HG03439 (cell line): Measurements from ENCODE around the gene CCDC82.
"Not testable (repeated sequence)": the region's sequence is repeated elsewhere in the genome, so short reads cannot be mapped to it uniquely, and the experiment has no call there.

ENCODE experiments used
- ATAC-seq: cut with Tn5 transposase; IDR thresholded peaks from one replicate; pipeline ENCODE4 v1.9.1; 2021; ENCODE audit warnings: mild to moderate bottlenecking, moderate library complexity; ENCODE audit not compliant: unreplicated experiment

Gene CCDC82

GRCh38 chr11:96389720-96390487 lies at the start of gene CCDC82, which contains the start of gene JRKL:
Gene CCDC82 (minus strand): TSS chr11:96389912. CDS start chr11:96384747, 5,165 bp downstream.
Gene JRKL (plus strand): TSS chr11:96390013. CDS start chr11:96390650, 637 bp downstream.
- peak; percentile 96 for ATAC-seq

GRCh38 chr11:96432654-96433053 lies 42.9 kb upstream of the CCDC82 start:
- ATAC-seq, result not testable (repeated sequence)

GRCh38 chr11:96430668-96431067 lies 41.0 kb upstream of the CCDC82 start:
- no peak for ATAC-seq

DNA sequence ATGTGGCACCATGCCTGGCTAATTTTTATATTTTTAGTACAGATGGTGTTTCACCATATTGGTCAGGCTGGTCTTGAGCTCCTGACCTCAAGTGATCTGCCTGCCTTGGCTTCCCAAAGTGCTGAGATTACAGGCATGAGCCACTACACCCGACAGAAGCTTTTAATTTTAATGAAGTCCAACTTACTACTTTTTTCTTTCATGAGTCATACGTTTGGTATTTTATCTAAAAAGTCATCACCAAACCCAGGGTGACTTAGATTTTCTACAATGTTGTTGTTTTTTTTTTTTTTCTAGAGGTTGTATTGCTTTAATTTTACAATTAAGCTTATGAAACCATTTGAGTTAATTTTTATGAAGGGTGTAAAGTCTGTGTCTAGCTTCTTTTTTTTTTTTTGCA lies 35.0 kb upstream of the CCDC82 start:
- no peak for ATAC-seq

GRCh38 chr11:96413408-96413807 lies 23.7 kb upstream of the CCDC82 start:
- ATAC-seq, result no peak

GRCh38 chr11:96412761-96413381 lies 23.2 kb upstream of the CCDC82 start:
- no peak for ATAC-seq

DNA sequence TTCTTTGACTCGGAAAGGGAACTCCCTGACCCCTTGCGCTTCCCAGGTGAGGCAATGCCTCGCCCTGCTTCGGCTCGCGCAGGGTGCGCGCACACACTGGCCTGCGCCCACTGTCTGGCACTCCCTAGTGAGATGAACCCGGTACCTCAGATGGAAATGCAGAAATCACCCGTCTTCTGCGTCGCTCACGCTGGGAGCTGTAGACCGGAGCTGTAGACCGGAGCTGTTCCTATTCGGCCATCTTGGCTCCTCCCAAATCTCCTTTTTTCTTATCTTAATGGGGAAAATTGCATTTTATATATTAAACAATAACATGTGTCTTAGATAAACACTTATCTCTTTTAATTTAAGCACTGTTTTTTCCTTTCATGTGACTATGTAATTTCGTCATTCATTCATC lies 21.7 kb upstream of the CCDC82 start:
- not testable (repeated sequence) for ATAC-seq

- no peak for ATAC-seq
Observed at GRCh38 chr11:96400697-96401096, 11.0 kb upstream of the CCDC82 start.

- ATAC-seq, result no peak
Observed at GRCh38 chr11:96397863-96398262, 8.2 kb upstream of the CCDC82 start.

DNA sequence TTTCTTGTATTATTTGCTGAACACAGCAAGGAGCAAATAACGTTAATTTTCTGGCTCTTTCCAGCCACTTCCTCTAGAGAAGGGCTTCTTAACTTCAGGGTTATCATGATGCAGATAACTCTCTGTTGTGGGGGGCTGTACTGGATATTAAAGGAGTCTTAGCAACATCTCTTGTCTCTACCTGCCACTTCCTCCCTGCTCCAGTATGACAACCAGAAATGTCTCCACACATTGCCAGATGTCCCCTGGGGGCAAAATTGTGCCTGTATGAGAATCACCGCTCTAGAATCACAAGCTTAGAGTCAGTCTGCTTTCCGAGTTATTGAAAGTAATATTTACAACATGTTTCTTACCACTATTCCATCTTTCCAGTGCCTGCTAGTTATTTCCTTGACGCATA lies 6.9 kb upstream of the CCDC82 start:
- ATAC-seq, result no peak

- no peak for ATAC-seq
Observed at GRCh38 chr11:96394773-96395172, 5.1 kb upstream of the CCDC82 start.

GRCh38 chr11:96393753-96394348 lies 4.1 kb upstream of the CCDC82 start:
- no peak for ATAC-seq

DNA sequence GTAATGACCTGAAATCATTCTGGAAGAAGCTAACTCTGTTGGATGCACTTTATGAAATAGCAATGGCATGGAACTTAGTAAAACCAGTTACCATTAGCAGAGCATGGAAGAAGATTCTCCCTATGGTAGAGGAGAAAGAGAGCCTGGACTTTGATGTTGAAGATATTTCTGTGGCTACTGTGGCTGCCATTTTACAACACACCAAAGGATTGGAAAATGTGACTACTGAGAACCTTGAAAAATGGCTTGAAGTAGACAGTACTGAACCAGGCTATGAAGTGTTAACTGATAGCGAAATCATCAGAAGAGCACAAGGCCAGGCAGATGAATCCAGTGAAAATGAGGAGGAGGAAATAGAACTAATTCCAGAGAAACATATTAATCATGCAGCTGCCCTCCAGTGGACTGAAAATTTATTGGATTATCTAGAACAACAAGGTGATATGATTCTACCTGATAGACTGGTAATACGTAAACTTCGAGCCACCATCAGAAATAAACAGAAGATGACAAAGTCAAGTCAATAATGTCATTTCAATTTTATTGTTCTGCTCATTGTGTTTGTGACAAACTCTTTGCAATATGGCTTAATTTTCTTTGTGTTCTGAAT lies 2.1 kb upstream of the CCDC82 start:
- no peak for ATAC-seq

DNA sequence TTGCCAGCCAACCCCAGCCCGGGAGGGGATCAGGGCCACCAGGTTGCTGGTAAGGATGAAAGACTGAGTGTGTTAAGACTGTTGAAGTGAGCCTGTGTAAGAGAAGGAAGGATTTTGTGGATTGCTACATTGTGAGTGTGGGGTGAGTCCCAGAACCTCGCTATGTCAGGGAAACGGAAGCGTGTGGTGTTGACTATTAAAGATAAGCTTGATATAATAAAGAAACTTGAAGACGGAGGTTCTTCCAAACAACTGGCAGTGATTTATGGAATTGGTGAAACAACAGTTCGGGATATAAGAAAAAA lies 728 bp upstream of the CCDC82 start:
- ATAC-seq, result no peak

- ATAC-seq, result peak; percentile 61
Observed at GRCh38 chr11:96388891-96389719, 607 bp downstream of the CCDC82 start.

- ATAC-seq, result no peak
Observed at GRCh38 chr11:96385187-96385586, 4.5 kb downstream of the CCDC82 start.

GRCh38 chr11:96384156-96384555 lies 5.6 kb downstream of the CCDC82 start:
- ATAC-seq, result no peak

DNA sequence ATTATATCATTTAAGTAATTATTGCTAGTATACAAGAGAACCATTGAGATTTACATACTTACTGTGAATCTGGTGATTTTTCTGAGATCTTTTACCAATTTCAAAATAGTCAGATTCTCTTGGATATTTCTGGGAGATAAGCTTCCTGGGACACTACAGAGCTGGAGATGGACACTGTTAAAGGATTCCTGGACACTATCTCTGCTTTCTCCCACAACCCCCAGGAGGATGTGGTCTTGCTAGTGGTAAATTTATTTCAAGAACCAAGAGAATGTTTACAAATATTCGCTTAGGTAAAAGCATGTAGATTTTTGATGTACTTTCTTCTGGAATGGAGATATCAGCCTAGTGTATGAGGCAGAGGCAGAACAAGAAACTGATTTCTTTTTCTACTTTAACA lies 12.9 kb downstream of the CCDC82 start:
- no peak for ATAC-seq

DNA sequence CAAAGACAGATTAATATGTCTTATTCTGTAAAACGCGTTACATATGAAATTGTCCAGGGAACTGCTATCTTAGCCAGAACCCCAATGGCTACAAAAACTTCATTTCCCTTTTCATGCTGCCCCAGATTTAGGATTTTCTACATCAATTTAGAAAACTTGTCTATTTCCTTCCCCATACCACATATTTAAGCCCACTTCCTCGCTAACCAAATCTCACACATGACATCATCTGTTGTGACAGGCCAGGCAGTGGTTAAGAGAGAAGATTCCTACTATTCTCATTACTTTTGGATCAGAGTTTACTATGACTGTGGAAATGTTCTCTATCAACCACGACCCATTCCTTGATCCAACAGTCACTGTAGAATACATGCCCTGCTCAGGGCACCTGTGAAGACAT lies 15.9 kb downstream of the CCDC82 start:
- ATAC-seq, result no peak

DNA sequence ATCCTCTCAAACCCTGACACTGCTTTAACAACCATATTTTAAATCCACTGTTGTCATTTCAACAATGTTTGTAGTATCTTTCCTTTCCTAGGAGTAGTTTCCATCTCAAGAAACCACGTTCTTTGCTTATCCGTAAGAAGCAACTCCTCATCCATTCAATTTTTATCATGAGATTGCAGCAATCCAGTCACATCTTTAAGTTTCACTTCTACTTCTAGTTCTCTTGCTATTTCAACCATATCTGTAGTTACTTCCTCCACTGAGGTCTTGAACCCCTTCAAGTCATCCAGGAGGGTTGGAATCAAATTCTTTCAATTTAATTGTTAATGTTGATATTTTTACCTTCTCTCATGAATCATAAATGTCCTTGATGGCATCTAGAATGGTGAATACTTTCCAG lies 22.4 kb downstream of the CCDC82 start:
- ATAC-seq, result no peak

DNA sequence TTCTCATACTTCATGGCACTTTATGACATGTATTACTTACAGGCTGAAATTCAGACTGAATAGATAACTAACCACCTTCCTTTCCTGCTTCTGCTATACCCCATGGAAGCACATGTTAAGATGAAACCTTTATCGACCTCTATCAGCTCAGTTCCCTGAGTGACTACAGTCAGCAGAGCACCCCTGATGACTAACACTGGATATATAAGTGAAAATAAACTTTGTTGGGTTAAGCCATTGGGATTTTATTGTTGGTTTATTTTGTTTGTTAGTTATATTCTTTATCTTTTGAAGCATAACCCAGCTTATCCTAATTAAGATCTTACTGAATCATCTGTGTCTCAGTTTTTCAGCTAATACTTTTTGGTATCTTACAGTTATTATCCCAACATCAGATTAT lies 23.7 kb downstream of the CCDC82 start:
- no peak for ATAC-seq
